GM23338 (cell line): Measurements from ENCODE around the gene GNAI2.

Source experiments
- CREB1 ChIP-seq: fragments of 250-450 bp; sonication (Bioruptor Pico); IDR thresholded peaks from 2 replicates; pipeline ENCODE4 v1.5.0; 2020; ENCODE audit warnings: low read depth, mild to moderate bottlenecking, moderate library complexity
- EZH2 ChIP-seq: fragments of 200-600 bp; sonication (generic); IDR thresholded peaks from one replicate; pipeline ENCODE4 v1.8.0; 2017; ENCODE audit warnings: antibody characterized with exemption, mild to moderate bottlenecking, low read depth; ENCODE audit not compliant: unreplicated experiment
- EZH2phosphoT487 ChIP-seq: fragments of 200-600 bp; sonication (generic); IDR thresholded peaks from one replicate; pipeline ENCODE4 v1.8.1; 2018; ENCODE audit warnings: antibody characterized with exemption; ENCODE audit not compliant: unreplicated experiment
- POLR2AphosphoS5 ChIP-seq: IDR thresholded peaks from 2 replicates; pipeline ENCODE4 v1.6.1; 2016; ENCODE audit warnings: antibody characterized with exemption, low read depth
- STAT1 ChIP-seq: IDR thresholded peaks from one replicate; pipeline ENCODE4 v1.6.1; 2016; ENCODE audit warnings: antibody characterized with exemption; ENCODE audit not compliant: unreplicated experiment
- TF ChIP-seq, protein P1 (sequence below), 2 experiments: fragments of 200-600 bp in 1 of 2; sonication (generic) in 1 of 2; conservative IDR thresholded peaks; 2 replicates each; pipeline versions ENCODE4 v1.5.1 to v1.6.1; 2016 to 2017; ENCODE audit warnings: antibody characterized with exemption in 2 of 2, low read depth in 2 of 2, mild to moderate bottlenecking in 2 of 2, moderate library complexity in 1 of 2

DNA sequence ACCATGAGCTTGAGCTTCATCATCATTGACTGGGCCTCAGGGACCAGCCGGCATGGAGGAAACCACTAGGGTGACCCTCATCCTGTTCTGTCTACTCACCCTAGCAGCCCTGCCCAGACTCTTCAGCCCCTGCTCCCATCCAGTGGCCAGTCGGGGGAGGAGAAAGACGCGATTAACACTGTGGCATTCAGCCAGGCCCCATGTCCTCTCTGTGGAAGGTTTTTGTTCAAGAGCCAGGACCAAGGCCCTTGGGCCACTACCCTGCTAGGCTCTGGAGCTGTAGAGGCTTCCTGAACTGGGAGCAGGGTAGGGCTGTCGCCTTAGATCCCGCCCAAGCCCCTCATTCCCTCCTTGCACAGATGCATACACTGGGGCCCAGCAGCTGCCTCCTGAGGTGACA lies 15.9 kb upstream of the GNAI2 start:
- no peak for TF ChIP-seq CREB1 (CRISPR knock-in tag)
- TF ChIP-seq, protein P1, sequence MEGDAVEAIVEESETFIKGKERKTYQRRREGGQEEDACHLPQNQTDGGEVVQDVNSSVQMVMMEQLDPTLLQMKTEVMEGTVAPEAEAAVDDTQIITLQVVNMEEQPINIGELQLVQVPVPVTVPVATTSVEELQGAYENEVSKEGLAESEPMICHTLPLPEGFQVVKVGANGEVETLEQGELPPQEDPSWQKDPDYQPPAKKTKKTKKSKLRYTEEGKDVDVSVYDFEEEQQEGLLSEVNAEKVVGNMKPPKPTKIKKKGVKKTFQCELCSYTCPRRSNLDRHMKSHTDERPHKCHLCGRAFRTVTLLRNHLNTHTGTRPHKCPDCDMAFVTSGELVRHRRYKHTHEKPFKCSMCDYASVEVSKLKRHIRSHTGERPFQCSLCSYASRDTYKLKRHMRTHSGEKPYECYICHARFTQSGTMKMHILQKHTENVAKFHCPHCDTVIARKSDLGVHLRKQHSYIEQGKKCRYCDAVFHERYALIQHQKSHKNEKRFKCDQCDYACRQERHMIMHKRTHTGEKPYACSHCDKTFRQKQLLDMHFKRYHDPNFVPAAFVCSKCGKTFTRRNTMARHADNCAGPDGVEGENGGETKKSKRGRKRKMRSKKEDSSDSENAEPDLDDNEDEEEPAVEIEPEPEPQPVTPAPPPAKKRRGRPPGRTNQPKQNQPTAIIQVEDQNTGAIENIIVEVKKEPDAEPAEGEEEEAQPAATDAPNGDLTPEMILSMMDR (conservative IDR thresholded peaks at IDR 0.05; ENCODE audit: low read depth in 2 of 2): no peak
- no peak for TF ChIP-seq EZH2
- TF ChIP-seq POLR2AphosphoS5: no peak
- TF ChIP-seq EZH2phosphoT487: no peak
- no peak for TF ChIP-seq STAT1
